Activated CD8-positive, alpha-beta memory T cell treated with anti-CD3 and anti-CD28 coated beads for 48 hours (primary cell): ENCODE data around the gene NECTIN3.

ENCODE experiments used
- DNase-seq, 3 experiments: peaks; one replicate each; pipeline ENCODE4 v3.0.0-alpha.2; 2020; ENCODE audit warnings: low read depth in 2 of 3, low spot score in 2 of 3

NECTIN3 gene, protein sequence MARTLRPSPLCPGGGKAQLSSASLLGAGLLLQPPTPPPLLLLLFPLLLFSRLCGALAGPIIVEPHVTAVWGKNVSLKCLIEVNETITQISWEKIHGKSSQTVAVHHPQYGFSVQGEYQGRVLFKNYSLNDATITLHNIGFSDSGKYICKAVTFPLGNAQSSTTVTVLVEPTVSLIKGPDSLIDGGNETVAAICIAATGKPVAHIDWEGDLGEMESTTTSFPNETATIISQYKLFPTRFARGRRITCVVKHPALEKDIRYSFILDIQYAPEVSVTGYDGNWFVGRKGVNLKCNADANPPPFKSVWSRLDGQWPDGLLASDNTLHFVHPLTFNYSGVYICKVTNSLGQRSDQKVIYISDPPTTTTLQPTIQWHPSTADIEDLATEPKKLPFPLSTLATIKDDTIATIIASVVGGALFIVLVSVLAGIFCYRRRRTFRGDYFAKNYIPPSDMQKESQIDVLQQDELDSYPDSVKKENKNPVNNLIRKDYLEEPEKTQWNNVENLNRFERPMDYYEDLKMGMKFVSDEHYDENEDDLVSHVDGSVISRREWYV

GRCh38 chr3:111071257-111072030 is at the start of gene NECTIN3:
NECTIN3 (plus strand) TSS chr3:111071816; CDS start chr3:111072018, 202 bp downstream.
- DNase-seq, result peak; percentile 49 to 61 (median 51)

GRCh38 chr3:111027868-111028267 is 43.7 kb upstream of the NECTIN3 start:
- DNase-seq, result no peak

DNA sequence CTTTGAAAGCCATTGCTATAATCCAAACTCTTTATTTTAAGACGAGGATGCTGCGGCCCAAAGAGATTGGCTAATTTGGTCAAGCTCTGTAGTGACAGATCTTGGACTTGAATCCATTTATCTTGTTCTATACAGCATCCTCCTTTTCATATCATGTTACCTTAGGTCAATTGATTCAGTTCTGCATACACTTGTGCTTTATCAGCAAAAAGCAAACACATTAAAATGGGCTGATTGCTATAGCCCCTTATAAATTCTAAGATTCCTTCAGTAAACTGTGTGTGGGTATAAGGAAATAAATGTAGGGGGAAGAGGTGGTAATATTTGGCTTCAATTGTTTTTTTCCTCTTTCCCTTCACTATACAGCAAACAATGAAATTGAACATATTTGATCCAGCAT is 40.1 kb upstream of the NECTIN3 start:
- no peak for DNase-seq

DNA sequence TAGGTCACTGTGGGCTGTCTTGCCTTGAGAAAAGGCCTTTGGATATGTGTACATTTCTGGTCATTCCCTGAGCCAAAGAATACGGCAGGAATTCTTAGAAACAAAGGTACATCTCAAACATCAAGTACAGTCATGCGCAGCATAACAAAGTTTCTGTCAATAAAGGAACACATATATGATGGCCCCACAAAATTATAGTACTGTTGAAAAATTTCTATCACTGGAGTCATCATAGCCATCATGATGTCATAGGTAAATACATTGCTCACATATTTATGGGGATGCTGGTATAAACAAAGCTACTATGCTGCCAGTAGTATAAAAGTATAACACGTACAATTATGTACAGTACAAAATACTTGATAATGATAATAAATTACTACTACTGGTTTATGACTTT is 38.9 kb upstream of the NECTIN3 start:
- DNase-seq, result no peak

DNA sequence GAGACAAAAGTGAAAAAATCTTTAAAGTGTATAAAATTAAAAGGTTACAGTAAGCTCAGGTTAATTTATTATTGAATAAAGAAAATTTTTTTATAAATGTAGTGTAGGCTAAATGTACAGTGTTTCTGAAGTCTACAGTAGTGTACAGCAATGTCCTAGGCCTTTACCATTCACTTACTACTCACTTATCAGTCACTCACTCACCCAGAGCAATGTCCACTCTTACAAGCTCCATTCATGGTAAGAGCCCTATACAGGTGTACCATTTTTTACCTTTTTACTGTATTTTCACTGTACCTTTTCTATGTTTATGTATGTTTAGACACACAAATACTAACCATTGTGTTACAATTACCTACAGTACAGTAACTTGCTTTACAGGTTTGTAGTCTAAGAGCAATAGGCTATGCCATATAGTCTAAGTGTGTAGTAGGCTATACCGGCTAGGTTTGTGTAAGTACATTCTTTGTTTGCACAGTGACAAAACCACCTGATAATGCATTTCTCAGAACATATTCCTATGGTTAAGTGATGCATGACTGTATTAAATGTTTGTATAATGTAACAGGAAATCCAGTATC is 38.1 kb upstream of the NECTIN3 start:
- DNase-seq, result no peak

DNA sequence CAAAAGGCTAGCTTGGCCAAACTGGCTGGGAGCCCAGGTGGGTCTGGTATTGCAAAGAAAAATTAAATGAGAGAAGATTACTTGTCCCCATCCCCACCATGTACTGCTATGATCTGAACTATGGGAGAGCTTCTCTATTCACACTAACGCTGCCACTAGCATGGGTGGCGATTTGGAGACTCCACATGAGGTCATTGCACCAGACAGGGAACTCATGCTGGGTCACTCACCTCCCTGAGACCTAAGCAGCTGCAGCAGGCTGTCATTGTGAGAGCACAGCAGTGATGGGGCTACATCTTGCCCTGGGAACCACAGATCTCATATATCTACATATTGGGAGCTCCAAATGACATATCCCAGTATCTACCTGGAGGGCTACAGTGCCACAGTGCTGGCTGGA is 36.3 kb upstream of the NECTIN3 start:
- no peak for DNase-seq

GRCh38 chr3:111035902-111036301 is 35.7 kb upstream of the NECTIN3 start:
- DNase-seq, result no peak

GRCh38 chr3:111040959-111041358 is 30.7 kb upstream of the NECTIN3 start:
- no peak for DNase-seq

DNA sequence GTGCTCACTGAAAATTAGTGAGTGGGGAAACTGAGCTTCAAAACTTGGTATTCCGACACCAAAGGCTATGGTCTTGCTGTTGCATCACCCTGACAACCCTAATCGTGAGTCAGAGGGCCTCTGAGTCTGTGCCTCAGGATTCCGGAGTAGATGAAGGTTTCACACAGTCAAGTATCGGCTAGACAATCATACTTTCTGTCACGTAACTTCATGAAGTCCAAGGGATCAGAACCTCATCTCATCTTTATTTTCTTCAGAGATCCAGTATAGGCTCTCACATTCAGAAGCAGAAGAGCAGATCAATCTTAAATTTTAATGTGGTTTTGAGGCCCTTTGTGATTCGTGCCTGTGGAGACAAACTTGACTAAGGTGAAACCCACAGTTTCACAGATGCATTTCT is 26.1 kb upstream of the NECTIN3 start:
- no peak for DNase-seq

GRCh38 chr3:111047042-111047441 is 24.6 kb upstream of the NECTIN3 start:
- no peak for DNase-seq

DNA sequence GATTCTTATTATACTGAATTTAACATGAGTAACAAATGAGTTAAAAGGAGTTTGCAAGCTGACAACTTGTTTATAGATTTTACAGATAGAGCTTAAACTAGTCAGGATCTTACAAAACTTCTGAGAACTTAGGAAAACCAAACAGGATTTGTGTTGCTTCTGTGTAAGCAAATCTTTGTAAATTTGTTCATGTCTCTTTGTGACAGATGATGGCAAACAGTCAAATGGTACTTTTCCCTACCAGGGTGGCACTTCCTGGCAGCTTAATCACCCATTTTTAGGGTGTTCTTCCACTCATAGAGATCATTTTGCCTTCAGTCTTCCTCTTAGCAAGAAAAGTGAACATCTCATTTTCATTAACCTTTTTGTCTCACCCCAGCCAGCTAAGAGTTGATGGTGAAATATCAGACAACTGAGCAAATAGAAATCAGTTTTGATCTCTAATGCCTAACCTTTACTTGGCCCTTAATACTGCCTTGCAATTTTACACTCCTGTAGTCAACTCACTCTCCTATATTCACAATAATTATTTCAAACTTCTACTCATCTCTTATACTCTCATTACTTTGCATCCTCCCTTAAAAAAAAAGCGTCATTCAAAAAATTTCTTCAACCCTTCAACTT is 23.7 kb upstream of the NECTIN3 start:
- no peak for DNase-seq

GRCh38 chr3:111051354-111051753 is 20.3 kb upstream of the NECTIN3 start:
- DNase-seq, result no peak

DNA sequence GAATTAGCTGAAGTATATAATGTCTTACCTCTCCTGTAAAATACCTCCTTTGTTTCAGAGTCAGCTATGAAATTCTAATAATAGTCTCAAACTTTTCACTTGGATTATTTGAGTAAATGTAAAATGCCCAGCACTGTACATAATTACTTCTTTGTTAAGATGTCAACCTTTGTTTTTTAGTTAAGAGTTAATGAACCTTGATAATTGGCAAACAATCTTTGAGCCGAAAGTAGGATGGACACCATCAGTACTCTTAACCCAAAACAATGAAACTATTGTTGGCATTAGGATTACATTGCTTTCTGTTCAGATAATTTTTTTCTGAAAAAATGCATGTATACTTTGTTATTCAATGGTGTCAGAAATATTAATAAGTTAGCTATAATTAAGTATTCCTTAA is 3.0 kb upstream of the NECTIN3 start:
- no peak for DNase-seq

- DNase-seq, result no peak
These were observed 1.4 kb upstream of the NECTIN3 start for GRCh38 chr3:111069974-111070771.

DNA sequence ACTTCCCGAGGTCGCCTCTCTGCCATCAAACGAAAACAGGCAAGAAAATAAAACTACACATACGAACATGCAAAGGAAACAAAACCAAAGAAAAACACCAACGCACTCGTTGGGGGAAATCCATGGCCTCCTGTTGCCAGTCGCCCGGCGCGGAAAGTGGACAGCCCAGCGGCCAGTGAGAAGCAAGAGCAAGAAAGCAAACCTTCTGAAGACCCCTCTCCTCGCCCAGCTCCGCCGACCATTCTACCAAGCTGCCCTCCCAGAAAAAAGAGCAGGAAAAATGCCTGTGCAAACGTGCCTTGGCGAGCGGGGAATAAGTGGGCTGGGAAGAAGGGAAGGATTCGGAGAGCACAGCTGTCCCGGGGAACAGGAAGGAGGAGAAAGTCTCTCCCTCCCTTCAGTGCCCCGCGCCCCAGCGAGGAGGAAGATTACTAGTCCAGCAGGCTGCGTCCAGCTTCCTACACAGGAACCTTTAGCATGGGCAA is 802 bp upstream of the NECTIN3 start:
- peak in 2 of 3 experiments; percentile 1 to 7 for DNase-seq

DNA sequence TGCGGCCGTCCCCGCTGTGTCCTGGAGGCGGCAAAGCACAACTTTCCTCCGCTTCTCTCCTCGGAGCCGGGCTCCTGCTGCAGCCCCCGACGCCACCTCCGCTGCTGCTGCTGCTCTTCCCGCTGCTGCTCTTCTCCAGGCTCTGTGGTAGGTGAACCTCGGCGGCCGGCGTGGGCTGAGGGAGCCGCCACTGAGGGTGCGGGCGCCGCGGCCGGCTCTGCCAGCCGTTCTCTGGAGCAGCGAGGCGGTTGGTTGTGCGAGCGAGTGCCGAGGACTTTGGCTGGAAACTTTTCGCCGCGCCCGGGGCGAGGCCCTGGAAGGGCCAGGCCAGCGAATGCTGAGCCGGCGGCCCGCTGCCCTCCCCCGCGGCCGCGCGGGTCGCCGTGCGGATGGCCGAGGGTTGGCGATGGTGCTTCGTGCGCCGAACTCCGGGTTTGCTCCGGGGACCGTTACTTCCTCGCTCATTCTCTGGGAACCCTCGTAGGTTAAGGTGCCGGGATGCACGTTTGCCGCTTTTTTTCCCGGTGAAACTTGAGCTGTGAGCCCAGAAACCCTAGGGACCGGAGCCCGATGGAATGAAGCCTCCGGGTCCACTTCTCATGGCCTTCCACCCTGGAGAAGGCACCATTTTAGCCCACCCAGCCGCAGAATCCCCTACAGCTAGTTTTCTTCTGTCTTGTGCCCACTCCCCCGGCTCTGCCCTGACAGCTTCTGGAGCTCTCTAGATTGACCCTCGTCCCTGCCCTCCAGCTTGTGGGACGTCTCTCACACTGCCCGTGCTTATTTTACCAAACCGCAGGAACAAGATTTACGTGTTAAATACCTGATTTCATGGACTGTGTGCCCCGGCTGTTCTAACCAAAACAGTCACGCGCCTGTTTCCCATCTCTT is 660 bp downstream of the NECTIN3 start:
- peak in 2 of 3 experiments; percentile 2 to 8 for DNase-seq

GRCh38 chr3:111073218-111073617 is 1.6 kb downstream of the NECTIN3 start:
- no peak for DNase-seq

DNA sequence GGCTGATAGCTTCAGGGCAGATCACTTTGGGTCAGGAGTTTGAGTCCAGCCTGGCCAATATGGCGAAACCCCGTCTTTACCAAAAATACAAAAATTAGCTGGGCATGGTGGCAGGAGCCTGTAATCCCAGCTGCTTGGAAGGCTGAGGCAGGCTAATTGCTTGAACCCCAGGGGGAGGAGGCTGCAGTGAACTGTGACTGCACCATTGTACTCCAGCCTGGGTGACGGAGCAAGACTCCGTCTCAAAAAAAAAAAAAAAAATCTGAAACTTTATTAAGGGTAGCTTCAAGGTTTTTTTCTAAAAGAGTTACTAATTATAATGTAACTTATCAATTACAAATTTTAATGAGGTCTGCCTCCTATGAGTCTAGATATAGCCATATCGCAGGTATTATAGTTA is 5.1 kb downstream of the NECTIN3 start:
- DNase-seq, result no peak

GRCh38 chr3:111077369-111077768 is 5.8 kb downstream of the NECTIN3 start:
- DNase-seq, result no peak
